Panc1 (cell line): ENCODE measurements around the gene QKI.

Source experiments
- CTCF ChIP-seq: fragments of 450-650 bp; IDR thresholded peaks from 2 replicates; pipeline ENCODE4 v1.5.1; 2017; ENCODE audit warnings: mild to moderate bottlenecking
- SIN3A ChIP-seq: IDR thresholded peaks from 2 replicates; pipeline ENCODE4 v1.6.1; 2012; ENCODE audit warnings: low read depth, mild to moderate bottlenecking, low read length, moderate library complexity, borderline replicate concordance; ENCODE audit not compliant: insufficient read depth
- TCF7L2 ChIP-seq: IDR thresholded peaks from 2 replicates; pipeline ENCODE4 v1.6.1; 2011; ENCODE audit warnings: mild to moderate bottlenecking, low read depth, low read length, inconsistent platforms

- TF ChIP-seq CTCF = no peak
- TF ChIP-seq SIN3A = no peak
- no peak for TF ChIP-seq TCF7L2
Measured at GRCh38 chr6:163600781-163601180, 186.3 kb downstream of the QKI start.
